Muscle layer of colon (tissue), 2 donors: Measurements from ENCODE around the gene INTS15.

Experiments
- H3K27ac ChIP-seq: one replicate; pipeline ENCODE4 v1.7.0; 2013; ENCODE audit warnings: low read depth, mild to moderate bottlenecking, low read length, moderate library complexity
- H3K27me3 ChIP-seq, 2 donors: one replicate each; pipeline ENCODE4 v1.7.0; 2013; ENCODE audit warnings: low read length in 2 of 2, mild to moderate bottlenecking in 2 of 2; ENCODE audit not compliant: insufficient read depth in 2 of 2, control insufficient read depth in 1 of 2
- H3K36me3 ChIP-seq: one replicate; pipeline ENCODE4 v1.7.0; 2013; ENCODE audit warnings: mild to moderate bottlenecking, low read length; ENCODE audit not compliant: insufficient read depth
- H3K4me1 ChIP-seq: one replicate; pipeline ENCODE4 v1.7.0; 2013; ENCODE audit warnings: mild to moderate bottlenecking, low read length; ENCODE audit not compliant: insufficient read depth
- H3K4me3 ChIP-seq, 2 donors: one replicate each; pipeline ENCODE4 v1.7.0; 2013; ENCODE audit warnings: low read length in 2 of 2, low read depth in 1 of 2, mild to moderate bottlenecking in 1 of 2, moderate library complexity in 1 of 2
- H3K9ac ChIP-seq: one replicate; pipeline ENCODE4 v1.7.0; 2013; ENCODE audit warnings: low read length
- H3K9me3 ChIP-seq: one replicate; pipeline ENCODE4 v1.7.0; 2013; ENCODE audit warnings: mild to moderate bottlenecking, low read length
- donor health status: abdominal sarcoma.
- donor health status: Adenocarcinoma of cecum.

Gene INTS15

DNA sequence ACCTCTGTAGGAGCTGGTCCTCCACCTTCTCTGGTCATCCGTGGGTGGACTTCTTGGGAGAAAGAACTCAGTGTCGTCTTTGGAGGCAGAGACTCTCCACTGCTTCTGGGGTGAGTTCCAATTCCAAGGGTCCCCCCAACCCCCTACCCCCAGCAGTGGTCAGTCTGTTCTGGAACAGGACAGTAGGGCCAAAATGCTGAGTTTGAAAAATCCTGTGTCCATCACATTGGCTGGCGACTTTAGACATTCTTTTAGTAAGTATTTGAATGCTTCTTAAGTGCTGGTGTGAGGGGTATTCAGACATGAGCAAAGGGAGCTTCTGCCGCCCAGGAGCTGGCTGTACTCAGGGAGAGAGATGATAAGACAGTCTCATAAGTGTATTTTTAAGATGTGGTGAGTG, 49.2 kb downstream of the INTS15 start:
- H3K9ac ChIP-seq = no peak overlapping the region
- H3K4me3 ChIP-seq = no peak overlapping the region

DNA sequence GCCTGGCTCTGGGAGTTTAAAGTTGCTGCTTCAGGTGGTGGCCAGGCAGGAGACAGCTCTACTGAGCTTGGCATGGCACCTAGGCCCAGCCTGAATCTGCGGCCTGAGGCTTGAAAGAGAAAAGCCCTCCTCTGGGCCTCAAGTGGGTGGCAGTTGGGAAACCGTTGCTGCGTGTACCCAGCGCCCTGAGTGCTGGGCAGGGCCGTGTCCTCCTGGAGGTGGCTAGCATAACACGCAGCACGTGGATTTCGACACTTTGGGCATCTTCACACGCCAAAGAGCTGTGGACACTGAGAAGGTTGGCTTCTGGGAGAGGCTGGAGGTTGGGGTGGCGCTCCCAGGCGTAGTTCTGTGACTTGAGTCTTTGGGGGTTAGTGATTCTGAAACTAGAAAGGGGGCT, 49.8 kb downstream of the INTS15 start:
- H3K4me3 ChIP-seq = no peak overlapping the region
- H3K4me1 ChIP-seq = peaks cover 24% of the 10 kb centered on the region
- H3K9me3 ChIP-seq = no peaks in the 10 kb centered on the region
- no peaks in the 10 kb centered on the region for H3K27me3 ChIP-seq
- no peak overlapping the region for H3K27ac ChIP-seq
- no peak overlapping the region for H3K9ac ChIP-seq
- peaks cover 25% of the 10 kb centered on the region for H3K36me3 ChIP-seq

More for the DNA sequence above, 49.2 kb downstream of the INTS15 start:
- peaks cover 24% of the 10 kb centered on the region for H3K4me1 ChIP-seq
- H3K9me3 ChIP-seq = no peaks in the 10 kb centered on the region
- H3K36me3 ChIP-seq = peaks cover 21% of the 10 kb centered on the region
- no peaks in the 10 kb centered on the region for H3K27me3 ChIP-seq
- no peak overlapping the region for H3K27ac ChIP-seq

DNA sequence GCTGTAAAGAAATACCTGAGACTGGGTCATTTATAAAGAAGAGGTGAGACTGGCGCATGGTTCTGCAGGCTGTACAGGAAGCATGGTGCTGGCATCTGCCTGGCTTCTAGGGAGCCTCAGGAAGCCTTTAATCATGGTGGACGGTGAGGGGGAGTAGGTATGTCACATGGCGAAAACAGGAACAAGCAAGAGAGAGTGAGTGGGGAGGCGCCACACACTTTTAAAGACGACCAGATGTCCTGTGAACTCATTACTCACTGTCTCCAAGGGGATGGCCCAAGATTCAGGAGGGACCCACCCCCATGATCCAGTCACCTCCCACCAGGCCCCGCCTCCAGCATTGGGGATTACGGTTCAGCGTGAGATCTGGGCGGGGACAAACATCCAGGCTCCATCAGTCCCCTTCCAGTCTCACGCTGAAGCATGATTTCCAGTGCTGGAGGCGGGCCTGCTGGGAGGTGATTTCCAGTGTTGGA, 50.5 kb downstream of the INTS15 start:
- Histone ChIP-seq H3K27ac (no peak overlapping the region), H3K4me1 (peaks cover 24% of the 10 kb centered on the region), H3K9me3 (no peaks in the 10 kb centered on the region), H3K4me3 (no peak overlapping the region), H3K27me3 (no peaks in the 10 kb centered on the region), H3K9ac (no peak overlapping the region), H3K36me3 (peaks cover 30% of the 10 kb centered on the region)

DNA sequence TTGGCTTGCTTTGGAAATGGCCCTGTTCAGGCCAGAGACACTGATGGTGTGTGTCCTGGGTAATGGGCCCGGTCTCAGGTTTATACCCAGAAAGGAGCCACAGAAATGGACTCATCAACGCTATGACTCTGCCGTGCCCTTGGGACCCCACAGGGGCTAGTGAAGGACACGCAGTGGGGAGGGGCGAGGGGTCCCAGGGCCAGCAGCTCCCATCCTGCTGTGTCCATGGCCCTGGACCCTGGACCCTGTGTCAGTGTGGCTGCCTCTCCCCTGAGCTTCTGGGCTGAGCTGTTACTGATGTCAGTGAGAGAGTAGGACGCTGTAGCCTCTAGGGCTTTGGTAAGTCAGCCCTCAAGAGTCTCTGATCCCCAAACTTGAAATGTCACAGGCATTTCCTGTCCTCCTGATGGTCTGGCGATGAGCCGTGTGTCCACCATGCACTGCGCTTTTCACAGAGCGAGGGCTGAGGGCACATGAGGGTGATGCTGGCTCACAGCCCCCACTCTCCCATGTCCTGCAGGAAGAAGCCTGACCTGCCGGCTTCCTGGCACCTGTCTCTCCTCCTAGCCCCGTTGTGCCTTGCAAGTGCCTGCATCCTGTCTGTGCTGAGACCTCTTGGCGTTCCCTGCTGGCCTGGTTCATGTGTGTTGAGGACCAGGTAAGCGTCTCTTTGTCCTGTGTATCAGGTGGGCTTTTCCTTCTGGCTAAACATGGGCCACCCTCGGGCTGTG, 51.6 kb downstream of the INTS15 start:
- no peak overlapping the region for H3K9ac ChIP-seq
- H3K4me1 ChIP-seq = peaks cover 21% of the 10 kb centered on the region
- no peaks in the 10 kb centered on the region for H3K27me3 ChIP-seq
- no peak overlapping the region for H3K4me3 ChIP-seq
- no peaks in the 10 kb centered on the region for H3K9me3 ChIP-seq
- no peak overlapping the region for H3K27ac ChIP-seq
- peaks cover 34% of the 10 kb centered on the region for H3K36me3 ChIP-seq

DNA sequence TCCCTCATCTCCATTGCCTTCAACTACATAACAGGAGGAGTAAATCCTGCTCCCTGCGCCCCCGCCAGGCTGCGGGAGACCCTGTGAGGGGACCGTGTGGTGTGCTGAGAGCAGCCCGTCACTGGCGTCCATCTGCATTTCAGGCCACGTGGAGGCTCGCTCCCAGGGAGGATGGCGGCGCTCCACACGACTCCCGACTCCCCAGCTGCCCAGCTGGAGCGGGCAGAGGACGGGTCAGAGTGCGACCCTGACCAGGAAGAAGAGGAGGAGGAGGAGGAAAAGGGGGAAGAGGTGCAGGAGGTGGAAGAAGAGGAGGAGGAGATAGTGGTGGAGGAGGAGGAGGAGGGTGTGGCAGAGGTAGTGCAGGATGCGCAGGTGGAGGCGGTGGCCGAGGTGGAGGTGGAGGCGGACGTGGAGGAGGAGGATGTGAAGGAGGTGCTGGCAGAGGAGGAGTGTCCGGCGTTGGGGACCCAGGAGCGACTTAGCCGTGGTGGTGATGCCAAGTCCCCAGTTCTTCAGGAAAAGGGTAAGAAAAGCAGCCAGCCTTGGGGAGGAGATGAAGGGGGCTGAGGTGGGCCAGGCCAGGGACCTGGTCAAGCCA, 52.5 kb downstream of the INTS15 start:
- Histone ChIP-seq H3K9me3 (no peaks in the 10 kb centered on the region), H3K27ac (no peak overlapping the region), H3K27me3 (no peaks in the 10 kb centered on the region), H3K9ac (no peak overlapping the region), H3K36me3 (peaks cover 34% of the 10 kb centered on the region), H3K4me3 (no peak overlapping the region), H3K4me1 (peaks cover 20% of the 10 kb centered on the region)

DNA sequence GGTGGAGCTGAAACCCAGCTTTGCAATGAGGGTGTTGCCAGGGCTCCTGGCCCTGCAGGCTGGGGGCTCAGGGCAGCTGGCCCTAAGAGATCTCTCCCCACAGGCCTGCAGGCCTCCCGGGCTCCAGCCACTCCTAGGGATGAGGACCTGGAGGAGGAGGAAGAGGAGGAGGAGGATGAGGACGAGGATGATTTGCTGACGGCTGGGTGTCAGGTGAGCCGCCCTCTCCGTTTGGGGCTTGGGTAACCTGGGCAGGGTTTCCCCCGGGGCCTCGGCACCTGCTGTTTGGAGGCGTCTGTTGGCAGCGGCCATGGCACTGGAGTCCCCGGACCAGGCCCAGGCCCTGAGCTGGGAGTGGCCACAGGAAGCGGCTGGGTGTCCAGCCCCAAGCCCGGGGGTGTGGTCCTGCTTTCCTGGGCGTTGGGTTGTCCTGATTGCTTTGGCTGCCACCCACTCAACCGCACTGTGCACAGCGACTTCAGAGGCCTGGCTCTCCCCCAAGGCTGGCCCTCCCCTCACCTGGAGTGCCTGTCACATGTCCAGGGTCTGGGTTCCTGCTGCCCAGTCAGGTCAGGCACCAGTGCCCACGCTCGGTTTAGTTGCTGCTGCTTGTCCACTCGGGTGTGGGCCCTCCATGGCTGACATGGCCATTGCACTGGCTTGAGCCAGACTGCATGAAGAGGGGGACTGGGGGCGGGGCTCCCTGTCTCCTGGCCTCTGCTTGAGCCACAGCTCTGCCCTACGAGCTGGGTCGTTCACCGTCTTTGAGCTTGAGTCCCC, 53.2 kb downstream of the INTS15 start:
- Histone ChIP-seq H3K27ac (no peak overlapping the region), H3K27me3 (no peaks in the 10 kb centered on the region), H3K36me3 (peaks cover 34% of the 10 kb centered on the region), H3K9me3 (no peaks in the 10 kb centered on the region), H3K9ac (no peak overlapping the region), H3K4me1 (peaks cover 18% of the 10 kb centered on the region), H3K4me3 (no peak overlapping the region)

DNA sequence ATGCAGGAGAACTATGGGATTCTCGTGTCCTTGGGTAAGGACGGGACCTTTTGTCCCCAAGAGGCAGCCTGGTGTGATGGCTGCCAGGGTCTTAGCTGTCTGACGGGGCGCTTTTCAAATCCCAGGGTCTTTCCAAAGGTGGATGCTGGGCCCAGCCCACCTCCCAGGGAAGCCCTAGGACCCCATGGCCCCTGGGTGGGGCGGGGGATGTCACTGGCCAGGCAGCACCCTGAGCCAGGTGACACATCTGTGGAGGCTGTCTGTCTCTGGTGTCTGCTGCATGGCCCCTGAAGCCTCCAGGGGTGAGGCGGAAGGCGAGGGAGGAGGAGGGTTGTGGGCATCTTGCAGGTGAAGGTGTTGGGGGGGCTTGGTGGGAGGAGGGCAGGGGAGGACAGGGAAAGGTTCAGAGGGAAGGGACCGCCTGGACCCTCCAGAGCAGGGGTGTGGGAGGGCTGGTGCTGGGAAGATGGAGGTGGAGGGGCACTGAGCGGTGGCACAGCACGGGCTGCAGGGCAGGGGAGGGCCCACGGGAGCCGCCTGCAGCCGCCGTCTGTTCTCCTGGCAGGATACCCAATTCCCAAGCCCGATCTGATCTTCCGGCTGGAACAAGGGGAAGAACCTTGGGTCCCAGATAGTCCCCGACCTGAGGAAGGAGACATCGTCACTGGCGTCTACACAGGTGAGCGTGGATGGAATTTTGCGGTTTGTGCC, 54.2 kb downstream of the INTS15 start:
- H3K9me3 ChIP-seq = no peaks in the 10 kb centered on the region
- peaks cover 34% of the 10 kb centered on the region for H3K36me3 ChIP-seq
- no peak overlapping the region for H3K4me3 ChIP-seq
- H3K27me3 ChIP-seq = no peaks in the 10 kb centered on the region
- H3K27ac ChIP-seq = no peak overlapping the region
- H3K9ac ChIP-seq = no peak overlapping the region
- H3K4me1 ChIP-seq = peaks cover 8% of the 10 kb centered on the region

DNA sequence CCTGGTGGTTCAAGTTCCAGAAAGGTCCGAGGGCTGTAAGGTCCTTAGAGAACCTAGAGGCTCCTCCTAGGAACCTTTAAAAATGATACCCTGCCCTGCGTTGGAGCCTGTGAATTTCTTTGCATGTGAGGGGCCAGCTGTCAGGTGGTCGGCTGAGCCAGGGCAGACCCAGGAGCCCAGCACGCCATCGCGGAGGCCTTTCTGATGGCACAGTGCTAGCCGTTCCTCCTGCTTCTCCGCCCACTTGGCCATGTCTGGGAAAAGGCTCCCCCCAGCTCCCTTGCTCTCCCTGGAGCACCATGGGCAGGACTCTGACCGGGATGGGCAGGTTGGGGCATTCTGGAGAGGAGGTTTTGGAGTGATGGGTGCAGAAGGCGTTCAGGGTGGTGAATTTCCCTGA, 54.9 kb downstream of the INTS15 start:
- H3K27me3 ChIP-seq = no peaks in the 10 kb centered on the region
- peaks cover 39% of the 10 kb centered on the region for H3K36me3 ChIP-seq
- peaks cover 4% of the 10 kb centered on the region for H3K4me1 ChIP-seq
- H3K27ac ChIP-seq = no peak overlapping the region
- H3K4me3 ChIP-seq = no peak overlapping the region
- no peaks in the 10 kb centered on the region for H3K9me3 ChIP-seq
- no peak overlapping the region for H3K9ac ChIP-seq

DNA sequence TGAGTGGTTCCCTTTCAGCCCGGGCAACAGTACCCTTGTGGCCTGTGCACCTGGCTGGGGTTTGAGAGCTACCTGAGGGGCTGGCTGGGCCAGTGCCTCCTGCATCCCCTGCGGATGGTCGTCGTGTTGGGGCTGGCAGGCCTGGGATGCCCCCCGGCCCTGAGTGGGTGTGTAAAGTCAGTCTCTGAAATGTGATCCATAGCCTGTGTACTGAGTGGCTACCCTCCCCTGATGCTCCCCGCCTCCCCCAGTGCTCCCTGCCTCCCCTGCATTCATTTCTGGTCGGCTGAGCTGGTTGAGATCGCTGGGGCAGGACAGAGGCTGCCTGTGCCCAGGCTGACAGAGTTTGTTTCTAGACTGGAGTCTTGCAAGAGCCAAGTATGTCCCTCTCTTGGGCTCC, 56.6 kb downstream of the INTS15 start:
- no peaks in the 10 kb centered on the region for H3K4me1 ChIP-seq
- no peak overlapping the region for H3K27ac ChIP-seq
- no peak overlapping the region for H3K4me3 ChIP-seq
- H3K36me3 ChIP-seq = peaks cover 38% of the 10 kb centered on the region
- H3K9me3 ChIP-seq = no peaks in the 10 kb centered on the region
- H3K27me3 ChIP-seq = no peaks in the 10 kb centered on the region
- no peak overlapping the region for H3K9ac ChIP-seq

DNA sequence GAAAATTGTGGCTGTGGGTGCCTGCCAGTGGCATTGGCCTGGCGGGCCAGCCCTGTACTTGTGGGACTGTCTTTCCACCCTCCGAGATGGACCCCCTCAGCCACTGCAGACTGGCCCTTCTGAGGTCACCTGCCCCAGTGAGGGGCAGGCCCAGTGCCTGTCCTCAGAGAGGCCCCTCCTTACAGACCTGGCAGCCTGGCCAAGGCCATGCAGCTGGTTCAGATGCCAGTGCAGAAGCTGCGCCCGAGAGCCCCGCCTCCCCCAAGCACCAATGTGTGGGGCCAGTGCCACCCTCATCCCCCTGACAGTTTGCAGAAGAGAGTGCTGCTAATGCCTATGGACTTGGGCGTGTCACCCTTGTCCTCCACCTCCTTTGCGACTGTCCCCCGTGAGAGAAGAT, 57.3 kb downstream of the INTS15 start:
- no peaks in the 10 kb centered on the region for H3K27me3 ChIP-seq
- peaks cover 36% of the 10 kb centered on the region for H3K36me3 ChIP-seq
- H3K9ac ChIP-seq = no peak overlapping the region
- H3K4me3 ChIP-seq = no peak overlapping the region
- no peak overlapping the region for H3K27ac ChIP-seq
- no peaks in the 10 kb centered on the region for H3K9me3 ChIP-seq
- no peaks in the 10 kb centered on the region for H3K4me1 ChIP-seq

DNA sequence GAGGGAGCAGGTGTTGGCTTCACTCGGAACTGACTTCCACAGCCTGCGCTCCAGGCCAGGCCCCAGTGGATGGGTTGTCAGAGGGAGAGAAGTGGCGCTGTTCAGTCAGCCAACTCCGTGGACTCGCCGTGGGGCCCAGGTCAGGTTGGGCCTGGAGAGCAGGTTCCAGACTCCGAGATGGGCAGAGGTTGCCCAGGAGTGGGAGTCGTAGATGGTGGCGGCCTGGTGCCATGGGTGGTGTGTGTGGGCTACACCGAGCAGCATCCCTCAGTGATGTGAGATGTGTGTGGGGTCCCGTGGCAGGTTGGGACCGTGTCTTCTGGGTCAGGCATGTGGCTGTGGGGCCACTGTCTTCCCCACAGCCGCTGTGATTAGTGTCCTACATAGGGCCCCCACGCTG, 57.7 kb downstream of the INTS15 start:
- Histone ChIP-seq H3K27ac (no peak overlapping the region), H3K27me3 (no peaks in the 10 kb centered on the region), H3K4me3 (no peak overlapping the region), H3K4me1 (no peaks in the 10 kb centered on the region), H3K9ac (no peak overlapping the region), H3K9me3 (no peaks in the 10 kb centered on the region), H3K36me3 (peaks cover 40% of the 10 kb centered on the region)
